ENCODE measurements around the gene USP30. TPM values are rescaled to one million over a fixed set of nuclear protein-coding genes. Genes with fewer than 3 reads are reported as not detected.

Gene USP30
- 28.8 TPM for total RNA-seq

DNA sequence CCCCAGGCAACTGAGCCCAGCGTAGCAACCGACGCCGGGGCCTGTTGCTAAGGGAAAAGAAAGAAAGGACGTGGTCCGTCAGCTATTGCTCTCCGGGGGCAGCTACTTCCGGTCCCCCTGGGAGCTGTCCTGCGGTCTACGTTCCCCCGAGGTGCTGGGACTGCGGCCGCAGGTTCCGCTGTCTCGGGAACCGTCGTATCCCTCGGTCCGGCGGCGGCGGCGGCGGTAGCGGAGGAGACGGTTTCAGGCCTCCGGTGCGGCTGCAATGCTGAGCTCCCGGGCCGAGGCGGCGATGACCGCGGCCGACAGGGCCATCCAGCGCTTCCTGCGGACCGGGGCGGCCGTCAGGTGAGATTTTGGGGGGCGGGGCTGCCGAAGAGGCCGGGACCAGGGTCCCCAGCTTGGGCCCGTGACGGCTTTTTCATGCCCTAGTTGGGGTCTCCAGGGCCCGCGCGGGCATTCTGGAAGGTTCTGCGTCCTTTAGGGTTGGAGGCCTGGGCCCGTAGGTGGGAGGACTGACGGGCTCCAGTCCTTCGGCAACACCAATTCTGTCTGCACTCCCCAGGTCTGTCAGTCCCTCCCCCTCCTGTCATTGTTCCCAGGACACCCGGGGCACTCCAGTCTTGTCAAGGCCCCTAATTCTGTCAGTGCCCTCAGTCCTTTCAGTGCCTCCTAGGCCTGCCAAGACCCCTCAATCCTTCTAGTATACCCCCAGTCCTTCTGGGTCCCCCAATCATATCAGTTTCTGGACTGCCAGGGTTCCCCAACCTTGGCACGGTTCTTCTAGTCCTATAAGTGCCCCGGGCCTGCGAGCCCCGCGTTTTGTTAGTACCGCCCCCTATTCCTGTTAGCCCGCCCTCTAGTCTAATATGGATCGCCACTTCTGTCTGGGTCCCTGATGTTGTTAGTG is at the start of gene USP30:
Gene USP30 (plus strand): TSS at position 163 of the 910 bp plus-strand sequence. CDS start 103 bp downstream, at position 266.

DNA sequence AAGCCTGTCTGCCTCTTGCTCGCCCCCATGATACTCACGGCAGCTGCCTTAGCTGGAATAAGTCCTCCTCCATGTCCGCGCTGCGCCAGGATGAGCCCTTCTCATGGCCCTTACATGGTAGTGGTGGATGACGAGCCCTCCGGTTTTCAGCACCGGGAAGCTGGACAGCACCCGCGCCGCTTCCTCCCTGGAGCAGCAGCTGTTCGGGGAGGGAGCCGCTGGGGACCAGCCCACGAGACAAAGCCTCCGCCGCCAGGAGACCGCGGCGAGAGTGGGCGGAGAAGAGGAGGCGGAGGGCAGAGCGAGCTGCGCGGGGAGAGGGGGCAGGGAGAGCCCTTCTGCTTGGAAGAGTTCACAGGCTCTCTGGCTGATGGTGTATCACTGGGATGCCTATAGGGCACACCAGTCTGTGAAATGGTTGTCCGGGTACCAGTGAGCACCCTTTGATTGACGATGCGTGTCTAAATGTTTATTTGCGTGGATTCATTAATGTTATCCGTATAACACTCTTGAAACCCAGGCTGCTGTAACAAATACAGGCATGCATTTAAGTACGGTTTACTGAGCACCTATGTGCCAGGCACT is 31.5 kb upstream of the USP30 start, which contains the start of gene SVOP:
Gene SVOP (minus strand): TSS at position 273 of the 585 bp plus-strand sequence. CDS start 200 bp downstream, at position 73.

DNA sequence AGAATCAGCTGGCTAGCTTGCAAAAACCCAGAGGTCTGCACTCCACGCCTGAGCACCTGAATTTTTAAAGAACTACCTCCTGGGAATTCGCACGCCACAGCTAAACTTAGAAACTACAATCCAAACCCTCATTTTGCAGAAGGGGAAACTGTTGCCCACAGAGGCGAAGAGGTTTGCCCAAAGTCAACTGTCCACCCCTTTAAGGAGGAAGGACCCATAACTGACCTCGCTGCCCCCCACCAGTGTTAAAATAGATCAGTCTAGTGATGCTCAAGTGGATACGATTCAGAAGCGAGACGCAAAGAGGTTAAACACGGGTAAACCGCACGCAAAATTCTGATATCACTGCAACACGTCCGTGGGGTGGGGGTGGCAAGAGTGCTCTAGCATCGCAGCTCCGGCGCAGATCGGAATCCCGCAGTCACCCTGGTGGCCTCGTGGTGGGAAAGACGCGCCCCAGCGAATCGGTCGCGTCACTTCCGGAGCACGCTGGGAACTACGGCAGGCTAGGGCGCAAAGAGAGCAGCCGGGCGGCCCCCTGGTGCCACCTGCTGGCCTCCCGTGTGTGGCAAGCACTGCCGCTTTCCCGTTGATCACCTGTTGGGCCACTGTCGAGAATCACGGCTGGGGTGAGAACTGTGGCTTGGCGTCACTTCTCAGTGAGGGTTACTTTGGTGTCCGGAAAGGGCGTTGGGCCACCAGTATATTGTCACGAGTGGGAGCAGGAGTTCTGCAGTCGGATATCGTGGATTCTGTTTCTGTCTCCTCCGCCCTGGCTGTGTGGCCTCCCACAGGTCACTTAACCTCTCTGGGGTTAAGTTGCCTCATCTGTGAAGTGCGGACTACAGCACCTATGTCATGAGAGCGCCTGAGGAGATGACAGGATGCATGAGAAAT is 40.9 kb downstream of the USP30 start, which contains the start of gene ALKBH2:
Gene ALKBH2 (minus strand): TSS at position 451 of the 897 bp plus-strand sequence. CDS start 686 bp downstream, outside the sequence.

DNA sequence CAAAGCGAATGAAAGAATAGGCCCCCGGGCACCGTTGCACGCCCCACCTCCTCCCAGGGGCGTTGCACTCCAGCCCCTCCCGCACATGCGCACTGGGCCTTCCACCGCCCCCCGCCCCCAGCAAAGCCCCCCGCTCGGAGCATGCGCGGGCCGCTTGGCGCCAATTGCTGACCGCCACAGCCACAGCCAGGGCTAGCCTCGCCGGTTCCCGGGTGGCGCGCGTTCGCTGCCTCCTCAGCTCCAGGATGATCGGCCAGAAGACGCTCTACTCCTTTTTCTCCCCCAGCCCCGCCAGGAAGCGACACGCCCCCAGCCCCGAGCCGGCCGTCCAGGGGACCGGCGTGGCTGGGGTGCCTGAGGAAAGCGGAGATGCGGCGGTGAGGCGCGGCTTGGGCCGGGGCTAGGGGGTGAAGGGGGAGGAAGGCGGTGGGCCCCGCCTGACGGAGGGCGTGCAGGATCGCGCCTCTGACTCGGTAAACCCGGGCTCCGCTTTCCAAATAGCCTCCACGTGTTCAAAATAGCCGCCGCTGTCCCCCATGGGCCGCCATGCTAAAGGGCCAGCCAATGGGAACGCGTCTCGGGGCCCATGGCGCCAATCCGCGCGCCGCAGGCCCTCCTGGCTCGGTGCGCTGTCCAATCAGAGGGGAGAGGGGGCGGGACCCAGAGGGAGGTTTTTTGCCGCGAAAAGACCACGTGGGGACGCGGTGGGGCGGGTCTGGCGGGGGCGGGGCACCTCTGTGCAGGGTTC is 45.2 kb downstream of the USP30 start, which contains the start of gene UNG:
Gene UNG (plus strand): TSS at position 163 of the 748 bp plus-strand sequence. CDS start 83 bp downstream, at position 246.

GRCh38 chr12:109115758-109116610 is 63.6 kb downstream of the USP30 start, which contains the start of gene ACACB:
ACACB (plus strand) TSS chr12:109116587; CDS start chr12:109139406, 22,819 bp downstream.

Small RNA genes within 50 kb of the gene (small RNA-seq; reads per million reads assigned to genes)
- gene AC190387.1 (ENCODE audit: low replicate concordance) (not detected), gene RNA5SP372 (ENCODE audit: low replicate concordance) (0.15 reads per million)

Other genes starting within 250 kb of the USP30 start
- gene SSH1, start 195.0 kb upstream of the USP30 start, total RNA-seq = 10.6 TPM
- not detected for gene DAO, start 172.5 kb upstream of the USP30 start, total RNA-seq
- 45.1 TPM for gene SVOP, start 31.5 kb upstream of the USP30 start, total RNA-seq
- 21.6 TPM for gene ALKBH2, start 40.9 kb downstream of the USP30 start, total RNA-seq
- 25.4 TPM for gene UNG, start 45.0 kb downstream of the USP30 start, total RNA-seq
- gene ACACB, start 64.0 kb downstream of the USP30 start, total RNA-seq = 9.7 TPM

Data from parietal lobe (tissue), 2 donors.